GM04504 (cell line): ENCODE results near the gene IL20.

Experiments used
- DNase-seq: peaks from one replicate; pipeline ENCODE4 v3.0.0-alpha.2; 2012; ENCODE audit warnings: low read depth

IL20 gene, protein sequence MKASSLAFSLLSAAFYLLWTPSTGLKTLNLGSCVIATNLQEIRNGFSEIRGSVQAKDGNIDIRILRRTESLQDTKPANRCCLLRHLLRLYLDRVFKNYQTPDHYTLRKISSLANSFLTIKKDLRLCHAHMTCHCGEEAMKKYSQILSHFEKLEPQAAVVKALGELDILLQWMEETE

DNA sequence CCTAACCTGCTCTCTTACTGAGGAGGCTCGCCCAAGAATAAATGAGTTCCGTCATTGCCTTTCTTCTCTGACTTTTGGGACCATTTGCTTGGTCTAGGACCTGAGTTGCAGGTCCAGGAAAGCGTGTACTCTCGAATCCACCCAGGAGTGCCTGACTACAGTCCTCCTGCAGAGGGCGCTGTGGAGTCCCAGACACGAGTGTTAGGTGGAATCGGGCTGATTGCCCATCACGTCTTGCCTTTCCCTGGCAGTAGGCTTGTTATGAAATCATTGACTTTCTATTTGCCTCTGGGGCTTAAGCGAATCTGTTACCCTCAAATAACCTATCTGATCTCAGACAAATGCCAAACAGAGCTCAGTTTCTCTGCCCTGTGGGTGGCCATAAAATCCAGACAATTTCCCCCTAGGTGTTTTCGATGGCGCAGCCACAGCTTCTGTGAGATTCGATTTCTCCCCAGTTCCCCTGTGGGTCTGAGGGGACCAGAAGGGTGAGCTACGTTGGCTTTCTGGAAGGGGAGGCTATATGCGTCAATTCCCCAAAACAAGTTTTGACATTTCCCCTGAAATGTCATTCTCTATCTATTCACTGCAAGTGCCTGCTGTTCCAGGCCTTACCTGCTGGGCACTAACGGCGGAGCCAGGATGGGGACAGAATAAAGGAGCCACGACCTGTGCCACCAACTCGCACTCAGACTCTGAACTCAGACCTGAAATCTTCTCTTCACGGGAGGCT lies at the start of gene IL20:
Gene IL20, plus strand, starts transcription at position 685 of the 733 bp plus-strand sequence. CDS start 230 bp downstream, outside the sequence.
- DNase-seq: peak; percentile 71

DNA sequence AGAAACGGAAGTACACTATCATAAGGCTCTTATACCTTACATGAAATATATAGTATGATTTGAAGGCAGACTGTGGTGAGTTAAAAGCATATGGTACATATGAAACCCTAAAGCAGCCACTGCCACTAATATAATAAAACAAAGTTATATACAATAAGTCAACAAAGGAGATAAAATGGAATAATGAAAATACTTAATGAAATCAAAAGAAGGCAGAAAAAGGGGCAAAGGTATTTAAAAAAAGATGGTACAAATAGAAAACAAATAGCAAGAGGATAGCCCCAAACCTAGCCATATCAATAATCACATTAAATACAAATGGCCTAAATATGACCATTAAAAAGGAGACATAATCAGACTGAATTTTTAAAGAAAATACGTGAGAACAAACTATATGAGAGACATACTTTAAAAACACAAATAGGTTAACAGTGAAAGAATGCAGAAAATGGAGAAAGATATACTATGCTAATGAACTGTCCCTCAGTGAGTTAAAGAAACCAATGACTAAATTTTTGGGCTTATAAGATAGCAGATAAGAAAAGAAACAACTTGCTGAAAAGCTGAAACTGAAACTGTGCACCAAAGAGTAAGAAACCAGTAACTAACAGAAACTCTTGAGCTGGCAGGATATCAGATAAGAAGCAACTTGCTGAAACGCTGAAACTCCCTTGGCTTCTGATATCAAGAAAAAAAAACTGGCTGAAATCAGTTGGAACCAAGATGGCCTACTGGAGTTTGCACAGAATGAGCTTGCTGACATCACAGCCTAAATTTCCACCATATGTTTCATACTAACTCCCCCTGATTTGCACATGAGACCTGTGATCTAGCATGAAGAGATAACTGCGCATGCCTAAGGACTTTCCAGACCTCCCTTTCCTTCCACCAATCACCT lies 48.8 kb upstream of the IL20 start:
- DNase-seq: no peak

DNA sequence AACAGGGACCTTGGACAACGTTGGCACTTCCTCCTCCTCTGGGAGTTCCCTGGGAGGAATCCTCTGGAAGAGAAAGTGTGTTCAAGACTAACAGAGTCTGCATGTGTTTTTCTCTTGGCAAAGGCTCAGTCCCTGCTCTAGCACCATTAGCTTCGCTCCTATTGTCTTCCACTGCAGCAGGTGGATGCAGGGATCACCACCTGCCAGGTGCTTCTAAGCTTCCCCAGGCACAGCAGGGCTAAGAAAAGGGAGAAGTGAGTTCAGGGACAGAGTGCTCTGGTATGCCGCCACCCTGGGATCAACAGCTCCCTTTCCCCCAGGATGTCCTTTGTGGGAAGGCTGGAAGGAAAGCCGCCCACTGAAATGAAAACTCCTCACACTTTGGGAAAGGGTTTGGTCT lies 43.9 kb upstream of the IL20 start:
- DNase-seq: no peak

DNA sequence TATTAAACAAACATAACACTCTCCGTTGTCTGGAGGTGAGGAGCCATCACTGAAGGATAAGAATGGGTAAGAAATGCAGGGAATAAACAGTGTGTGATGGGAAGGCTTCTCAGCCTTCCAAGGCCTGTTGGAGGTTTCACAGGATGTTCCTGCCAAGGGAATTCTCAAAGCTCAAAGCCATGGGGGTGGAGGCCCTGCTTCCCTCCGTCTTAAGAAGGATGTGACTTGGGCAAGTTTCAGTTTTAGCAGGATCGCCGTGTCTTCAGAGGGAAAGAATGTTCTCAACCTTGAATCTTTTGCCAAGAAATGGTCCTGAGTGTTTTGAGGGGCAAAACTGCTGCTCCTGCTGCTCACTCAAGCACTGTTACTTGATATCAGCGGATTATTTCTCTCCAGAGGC lies 41.7 kb upstream of the IL20 start:
- DNase-seq: no peak

DNA sequence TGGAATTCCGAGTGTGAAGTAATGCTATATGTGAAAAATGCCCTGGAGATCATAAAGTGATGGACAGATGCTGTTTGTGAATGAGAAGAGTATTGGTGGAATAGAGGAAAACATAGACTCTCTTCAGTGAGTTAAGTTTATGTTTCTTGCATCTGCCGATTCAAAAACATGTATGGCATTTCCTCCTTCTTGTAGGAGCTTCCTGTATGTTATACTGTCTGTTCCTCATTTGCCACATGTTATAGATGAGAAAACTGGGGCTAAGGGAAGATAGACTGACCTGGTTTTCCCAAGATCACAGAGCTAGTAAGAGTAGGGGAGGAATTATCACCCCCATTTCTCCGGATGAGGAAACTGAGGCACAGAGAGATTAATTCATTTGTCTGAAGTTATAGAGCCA lies 41.1 kb upstream of the IL20 start:
- no peak for DNase-seq

DNA sequence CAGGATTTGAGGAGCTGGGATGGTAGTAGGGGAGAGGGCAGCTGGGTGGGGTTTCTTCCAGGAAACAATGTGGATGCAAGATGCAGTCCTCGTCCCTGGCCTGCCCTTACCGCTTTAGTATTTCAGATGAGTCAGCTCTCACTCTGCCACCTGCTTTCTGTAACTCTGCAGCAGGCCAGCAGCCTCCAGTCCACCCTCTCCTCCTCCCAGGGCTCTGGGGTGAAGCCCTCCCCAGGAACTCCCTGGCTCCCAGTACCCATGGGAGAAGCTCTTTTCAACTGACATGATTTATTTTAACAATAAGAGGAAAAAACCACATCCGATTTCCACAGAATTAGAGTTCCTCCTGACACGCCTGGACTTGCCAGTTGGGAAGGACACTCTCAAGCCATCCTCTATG lies 39.0 kb upstream of the IL20 start:
- DNase-seq: peak; percentile 46

DNA sequence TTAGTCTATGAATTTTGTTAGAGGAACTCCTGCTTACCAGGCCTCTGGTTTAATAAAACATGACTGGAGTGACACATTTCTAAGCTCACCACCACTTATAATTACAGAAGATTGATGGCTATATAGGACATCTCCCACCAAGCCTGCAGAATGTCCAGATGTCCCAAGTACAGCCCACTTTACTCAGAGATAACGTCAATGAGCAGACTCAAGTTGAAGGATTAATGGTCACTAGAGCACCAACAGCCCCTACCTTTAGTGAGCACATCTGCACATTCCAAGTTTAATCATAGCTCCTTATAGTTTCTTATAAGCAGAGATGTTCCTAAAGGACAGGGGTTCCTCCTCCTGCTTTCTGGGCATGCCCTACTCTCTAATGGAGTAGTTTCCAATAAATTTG lies 37.4 kb upstream of the IL20 start:
- DNase-seq: no peak

DNA sequence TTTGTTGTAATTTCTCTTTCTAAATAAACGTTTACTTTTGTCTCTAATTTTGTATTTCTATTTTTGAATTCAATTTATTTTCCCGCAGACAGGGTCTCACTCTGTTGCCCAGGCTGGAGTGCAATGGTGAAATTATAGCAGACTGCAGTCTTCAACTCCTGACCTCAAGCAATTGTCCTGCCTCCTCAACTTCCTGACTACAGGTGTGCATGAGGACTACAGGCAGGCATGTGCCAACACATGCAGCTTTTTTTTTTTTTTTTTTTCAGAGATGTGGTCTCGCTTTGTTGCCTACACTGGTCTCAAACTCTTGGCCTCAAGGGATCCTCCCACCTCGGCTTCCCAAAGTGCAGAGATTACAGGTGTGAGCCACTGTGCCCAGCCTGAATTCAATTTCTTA lies 36.7 kb upstream of the IL20 start:
- DNase-seq: no peak

DNA sequence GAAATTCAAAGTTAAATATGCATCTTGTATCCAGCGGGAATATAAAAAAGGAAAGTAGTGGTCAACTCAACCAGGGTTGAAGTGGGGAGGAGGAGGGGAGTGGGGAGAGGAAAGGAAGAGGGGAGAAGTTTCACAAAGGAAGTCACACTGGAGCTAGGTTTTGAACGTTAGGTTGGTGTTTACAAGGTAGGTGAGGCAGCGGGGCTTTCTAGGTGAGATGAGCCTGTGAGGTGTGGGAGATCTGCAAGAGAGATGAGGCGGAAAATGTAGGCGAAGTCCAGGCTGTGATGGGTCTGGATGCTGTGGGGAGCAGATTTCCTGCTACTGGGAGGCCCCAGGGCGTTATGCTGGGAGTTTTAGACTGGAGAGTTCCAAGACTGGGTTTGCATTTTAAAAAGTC lies 36.1 kb upstream of the IL20 start:
- DNase-seq: no peak

DNA sequence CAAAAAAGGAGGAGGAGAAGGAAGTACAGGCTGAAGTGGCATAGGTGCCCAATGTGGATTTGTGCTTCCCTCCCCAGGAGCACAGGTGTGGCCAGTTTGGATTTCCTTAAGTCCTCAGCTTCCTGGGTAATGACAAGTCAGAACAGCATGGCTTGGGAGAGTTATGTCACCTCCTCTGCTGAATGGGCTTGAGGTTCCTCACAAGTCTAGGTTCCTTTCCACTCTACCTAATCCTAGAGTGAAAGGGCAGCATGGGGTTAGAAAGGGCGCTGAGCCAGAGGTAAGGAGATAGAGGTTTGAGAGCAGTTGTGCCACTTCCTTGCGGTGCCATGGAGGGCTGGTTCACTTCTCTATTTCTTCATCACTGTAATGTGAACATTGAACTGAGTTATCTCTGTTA lies 35.5 kb upstream of the IL20 start:
- no peak for DNase-seq

DNA sequence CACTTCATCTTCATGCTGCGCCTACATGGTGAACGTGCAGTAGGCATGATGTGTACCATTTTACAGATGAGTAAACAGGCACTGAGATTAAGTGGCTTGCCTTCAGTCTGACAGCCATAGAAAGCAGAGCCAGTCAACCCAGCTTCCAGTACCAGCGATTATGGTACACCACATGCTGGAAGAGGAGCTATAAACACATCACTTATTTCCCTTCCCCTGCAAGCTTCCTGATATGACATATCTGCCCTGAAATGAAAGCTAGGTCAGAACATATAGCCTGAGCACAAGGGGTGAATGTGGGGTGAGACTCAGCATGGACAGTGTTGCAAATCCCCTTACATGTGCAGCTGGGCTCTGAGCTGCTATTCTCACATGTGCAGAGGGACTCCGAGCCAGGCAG lies 33.8 kb upstream of the IL20 start:
- DNase-seq: no peak

DNA sequence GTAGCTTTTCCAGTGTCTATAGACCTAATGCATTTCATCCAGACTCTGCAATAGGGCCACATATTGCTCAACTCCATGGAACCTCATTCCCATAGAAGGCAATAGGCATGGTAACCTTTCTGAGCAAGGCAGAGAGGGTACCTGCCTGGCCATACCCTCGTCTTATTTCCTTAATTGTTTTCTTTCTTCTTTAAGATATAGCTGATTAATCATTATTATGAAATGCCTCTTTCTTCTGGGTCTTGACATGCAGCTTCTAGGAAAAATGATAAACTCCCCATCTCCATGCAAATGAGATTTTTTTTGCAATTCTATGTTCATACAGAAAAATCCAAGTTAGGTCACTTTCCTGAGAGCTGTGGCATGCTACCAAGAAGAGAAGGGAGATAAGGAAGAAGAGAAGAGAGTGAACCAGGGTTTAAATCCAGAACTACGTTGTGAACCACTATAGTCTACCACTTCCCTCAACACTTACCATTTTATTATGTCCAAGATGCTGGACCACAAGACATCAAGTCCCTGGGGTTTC lies 33.0 kb upstream of the IL20 start:
- no peak for DNase-seq

DNA sequence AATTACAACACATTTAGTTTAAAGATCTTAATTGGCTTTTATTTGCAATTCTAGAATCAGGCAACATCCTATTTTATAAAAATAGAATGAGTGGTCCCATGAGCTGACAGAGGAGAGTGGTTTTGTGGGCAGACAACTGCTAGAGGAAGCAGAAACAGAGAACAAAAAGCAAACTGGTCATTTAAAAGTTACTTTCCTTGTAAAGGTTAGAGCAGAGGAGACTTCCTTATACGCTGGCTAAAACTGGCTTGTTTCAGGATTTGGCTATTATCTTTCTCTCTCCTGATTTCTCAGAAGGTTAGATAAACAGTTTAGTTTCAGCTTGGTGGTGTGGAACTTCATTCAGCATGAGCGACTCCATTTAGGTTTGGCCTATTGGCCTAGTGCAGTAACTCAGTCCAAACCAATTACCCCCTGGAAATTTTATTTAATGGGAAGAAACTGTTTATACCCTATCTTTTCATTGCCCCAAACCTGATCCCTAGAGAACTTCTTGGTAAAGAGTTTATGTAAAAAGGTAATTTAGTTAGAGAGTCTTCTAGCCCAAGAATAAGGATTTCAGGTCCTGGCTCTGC lies 32.2 kb upstream of the IL20 start:
- no peak for DNase-seq

DNA sequence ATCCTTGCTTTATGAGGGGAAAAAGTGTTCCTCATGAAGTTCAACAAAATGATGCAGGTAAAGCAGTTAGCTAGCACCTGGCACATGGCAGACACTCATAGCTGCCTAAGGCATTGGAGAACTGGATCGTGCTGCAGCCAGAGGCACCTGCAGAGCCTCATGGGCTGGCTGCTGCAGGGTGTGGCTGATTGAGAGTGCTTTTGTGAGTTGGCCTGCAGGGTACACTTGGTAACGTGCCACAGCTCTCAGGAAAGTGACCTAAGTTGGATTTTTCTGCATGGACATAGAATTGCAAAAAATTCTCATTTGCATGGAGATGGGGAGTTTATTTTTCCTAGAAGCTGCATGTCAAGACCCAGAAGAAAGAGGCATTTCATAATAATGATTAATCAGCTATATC lies 31.6 kb upstream of the IL20 start:
- no peak for DNase-seq

DNA sequence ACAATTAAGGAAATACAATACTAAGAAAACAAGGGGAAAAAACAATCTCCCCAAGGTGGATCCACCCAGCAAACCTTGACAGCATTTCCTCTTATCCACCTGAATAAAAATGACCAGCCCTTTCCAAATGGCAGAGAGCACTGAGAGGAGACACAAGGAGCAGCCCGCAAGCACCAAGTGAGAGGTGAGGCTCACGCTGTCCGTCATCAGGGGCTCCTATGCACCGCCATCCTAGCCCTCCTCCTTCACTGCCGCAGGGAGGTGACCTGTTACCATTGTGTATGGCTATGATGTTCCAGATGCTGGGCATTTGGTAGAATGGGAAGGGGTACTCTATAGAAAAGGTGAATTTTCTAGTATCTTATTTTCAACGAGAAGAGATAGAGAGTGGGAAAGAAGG lies 31.2 kb upstream of the IL20 start:
- DNase-seq: no peak

DNA sequence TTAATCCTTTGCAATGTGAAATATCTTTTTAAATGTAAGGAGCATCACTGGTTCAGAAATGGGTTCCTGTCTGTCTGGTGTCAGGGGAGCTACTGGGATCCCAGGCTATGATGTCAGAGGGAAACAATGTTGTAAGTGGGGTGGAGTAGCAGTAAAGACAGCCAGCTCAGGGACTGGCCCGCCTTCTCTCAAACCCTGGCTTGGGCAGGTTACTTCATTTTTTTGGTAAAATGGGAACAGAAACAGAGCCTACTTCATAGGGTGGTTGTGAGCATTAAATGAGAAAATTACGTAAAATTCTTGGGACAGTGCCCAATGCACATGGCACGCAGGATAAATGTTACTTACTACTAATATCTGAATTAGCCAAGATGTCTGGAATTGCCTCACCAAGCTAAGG lies 30.7 kb upstream of the IL20 start:
- DNase-seq: no peak

DNA sequence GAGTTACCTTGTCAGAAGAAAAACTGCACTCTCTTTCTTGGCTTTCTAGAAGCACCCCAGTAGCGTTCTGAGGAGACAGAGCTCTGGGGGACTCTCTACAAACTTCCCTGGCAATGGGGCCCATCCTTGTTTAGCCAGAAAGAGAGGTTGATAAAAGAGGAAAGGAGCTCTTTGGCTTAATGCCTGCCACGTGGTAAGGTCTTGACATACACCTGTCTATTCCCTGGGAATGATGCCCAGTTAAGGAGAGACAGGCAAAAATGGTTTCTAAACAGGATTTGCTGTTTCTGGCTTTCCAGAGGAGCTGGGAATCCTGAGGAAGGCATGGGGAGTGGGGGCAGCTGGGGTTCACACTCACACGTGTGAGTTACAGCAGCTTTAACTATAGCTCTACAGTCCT lies 30.2 kb upstream of the IL20 start:
- DNase-seq: no peak

DNA sequence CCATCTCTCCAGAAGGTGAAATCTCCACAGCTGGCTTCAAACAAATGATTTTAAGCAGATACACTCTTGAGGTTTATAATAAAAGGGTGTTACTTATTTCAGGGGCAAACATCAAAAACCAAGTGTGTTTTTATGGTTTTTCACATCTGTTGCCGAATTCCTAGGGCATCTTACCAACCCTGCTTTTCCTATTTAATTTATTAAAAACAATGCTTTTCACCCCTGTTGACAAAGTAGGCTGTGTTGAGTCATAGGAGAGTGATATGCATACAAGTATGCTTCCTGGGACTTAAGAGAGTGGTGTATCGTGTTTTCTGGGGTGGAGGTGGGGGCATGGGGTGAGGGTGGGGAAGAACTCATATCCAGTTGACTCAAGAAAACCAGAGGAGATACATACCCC lies 29.3 kb upstream of the IL20 start:
- peak; percentile 24 for DNase-seq

DNA sequence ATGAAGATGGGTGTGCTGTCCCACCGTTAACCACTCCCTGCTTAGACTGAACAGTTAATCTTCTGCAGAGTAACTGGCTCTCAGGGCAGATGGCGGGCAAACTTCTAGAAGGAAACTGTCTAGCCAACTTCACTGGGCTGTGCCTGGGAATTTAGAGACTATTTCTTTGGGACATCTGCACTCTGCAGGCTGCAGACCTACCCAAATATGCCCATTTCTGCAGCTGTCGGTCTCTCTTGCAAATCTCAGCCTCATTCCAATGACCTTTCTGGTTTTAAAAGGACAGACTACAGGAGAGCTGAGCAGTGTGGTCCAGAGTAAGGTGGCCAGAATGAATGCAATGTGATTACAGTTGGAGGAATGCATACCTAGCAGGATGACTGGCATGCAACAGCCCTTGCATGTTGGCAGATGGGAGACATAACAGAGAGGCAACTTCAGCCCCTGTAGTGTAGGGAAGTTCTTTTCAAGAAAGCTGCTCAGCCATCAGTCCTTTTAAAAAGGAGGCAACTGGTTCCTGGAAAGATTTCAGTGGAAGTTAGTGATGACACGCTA lies 26.3 kb upstream of the IL20 start:
- DNase-seq: no peak

DNA sequence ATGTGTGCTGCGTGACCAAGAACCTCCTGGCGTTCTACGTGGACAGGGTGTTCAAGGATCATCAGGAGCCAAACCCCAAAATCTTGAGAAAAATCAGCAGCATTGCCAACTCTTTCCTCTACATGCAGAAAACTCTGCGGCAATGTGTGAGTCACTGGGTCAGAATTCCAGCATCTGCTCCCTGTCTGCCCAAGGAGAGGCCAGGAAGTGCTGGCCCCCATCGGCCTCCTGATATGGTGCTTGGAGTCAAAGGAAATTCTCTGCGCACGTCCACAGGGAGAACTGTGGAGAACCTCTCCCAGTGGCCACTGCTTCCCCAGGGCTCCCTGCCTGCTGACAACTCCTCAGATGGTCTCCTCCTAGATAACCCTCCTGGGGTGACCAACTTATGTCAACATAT lies 25.6 kb upstream of the IL20 start:
- peak; percentile 44 for DNase-seq

DNA sequence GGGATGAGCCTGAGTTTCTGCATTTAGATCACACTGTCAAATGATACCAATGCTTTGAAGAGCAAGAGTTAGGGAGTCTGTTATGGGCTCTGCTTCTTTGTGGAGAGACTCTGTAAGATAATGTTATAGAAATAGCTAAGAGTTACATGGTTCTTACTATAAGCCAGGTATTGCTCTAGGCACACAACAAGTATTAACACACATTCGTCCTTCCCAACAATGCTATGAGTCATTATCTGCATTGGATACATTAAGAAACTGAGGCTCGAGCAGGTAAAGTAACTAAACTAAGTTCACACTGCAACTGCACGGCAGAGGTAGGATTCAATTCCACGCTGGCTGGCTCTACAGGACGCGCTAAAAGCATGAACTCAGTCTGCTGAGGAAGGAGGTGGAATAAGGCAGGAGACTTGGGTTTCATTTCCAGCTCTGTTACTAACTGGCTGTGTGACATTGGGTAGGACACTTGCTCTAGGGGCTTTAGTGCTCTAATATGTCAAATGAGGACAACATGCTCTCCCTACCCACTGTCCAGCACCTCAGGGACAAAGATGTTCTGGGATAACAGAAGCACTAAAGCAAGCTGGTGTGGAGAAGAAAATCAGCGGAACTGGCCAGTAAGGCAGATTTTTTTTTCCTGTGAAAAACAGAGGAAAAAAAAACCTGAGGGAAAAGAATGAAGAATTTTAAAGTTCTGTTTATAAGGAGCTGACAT lies 23.7 kb upstream of the IL20 start:
- no peak for DNase-seq

DNA sequence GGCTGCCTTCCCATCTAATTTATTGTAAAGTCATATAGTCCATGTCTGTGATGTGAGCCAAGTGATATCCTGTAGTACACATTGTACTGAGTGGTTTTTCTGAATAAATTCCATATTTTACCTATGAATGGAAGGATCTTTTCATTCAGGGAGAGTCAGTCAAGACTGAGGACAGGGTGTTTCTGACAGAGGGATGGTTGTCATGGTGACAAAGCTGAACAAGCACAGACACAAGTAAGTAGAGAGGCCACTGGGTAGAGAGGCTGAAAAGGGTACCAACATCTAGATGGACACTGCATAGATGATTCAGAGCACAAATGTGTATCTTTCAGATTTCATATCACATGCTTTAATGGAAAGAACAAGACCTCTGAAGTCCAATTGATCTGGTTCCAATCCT lies 22.6 kb upstream of the IL20 start:
- DNase-seq: no peak
